H1 (cell line): ENCODE measurements around the gene DHX29. TPM values are rescaled to one million over a fixed set of nuclear protein-coding genes. Genes with fewer than 3 reads are reported as not detected.

Experiments used
- CTCF ChIA-PET: fragments of 300-600 bp; sonication (Branson Sonifier 250); formaldehyde crosslinking; loops from one replicate; lab custom pipeline; 2021; ENCODE audit not compliant: partially characterized antibody; lab: Charles Lee
- POLR2A ChIA-PET: fragments of 300-600 bp; sonication (Branson Sonifier 250); formaldehyde crosslinking; loops from one replicate; lab custom pipeline; 2021; ENCODE audit warnings: inconsistent platforms; ENCODE audit not compliant: partially characterized antibody; lab: Charles Lee
- DNase-seq, 2 experiments: peaks; one replicate each; pipeline versions ENCODE4 v3.0.0 to v3.0.0-alpha.2; 2010 to 2022; ENCODE audit warnings: low spot score in 2 of 2, low read depth in 1 of 2, mixed read lengths in 1 of 2
- FAIRE-seq: peaks from 2 replicates; lab custom pipeline; 2011; peaks lifted over from hg19 to GRCh38; lab: Jason Lieb, UNC
- H2AFZ ChIP-seq: 2 replicates; pipeline ENCODE4 v1.8.1; 2012; ENCODE audit warnings: low read length, inconsistent platforms
- H2AK5ac ChIP-seq: 2 replicates; pipeline ENCODE4 v1.6.1; 2013; ENCODE audit warnings: low read depth, low read length
- H2BK120ac ChIP-seq: replicated peaks from 2 replicates; pipeline ENCODE3; 2013; ENCODE audit warnings: low read depth, low read length, inconsistent platforms
- H2BK12ac ChIP-seq: 2 replicates; pipeline ENCODE4 v1.6.1; 2013; ENCODE audit warnings: low read depth, low read length
- H2BK15ac ChIP-seq: 2 replicates; pipeline ENCODE4 v1.6.1; 2013; ENCODE audit warnings: low read length
- H2BK20ac ChIP-seq: 2 replicates; pipeline ENCODE4 v1.6.1; 2013; ENCODE audit warnings: low read length
- H2BK5ac ChIP-seq: 2 replicates; pipeline ENCODE4 v1.6.1; 2013; ENCODE audit warnings: low read depth, low read length
- H3K14ac ChIP-seq: 2 replicates; pipeline ENCODE4 v1.6.1; 2013; ENCODE audit warnings: inconsistent platforms; ENCODE audit not compliant: insufficient read length
- H3K18ac ChIP-seq: 2 replicates; pipeline ENCODE4 v1.6.1; 2013; ENCODE audit warnings: low read length; ENCODE audit errors: extremely low read depth
- H3K23ac ChIP-seq: 2 replicates; pipeline ENCODE4 v1.6.1; 2013; ENCODE audit warnings: inconsistent platforms; ENCODE audit not compliant: insufficient read length
- H3K23me2 ChIP-seq: 2 replicates; pipeline ENCODE4 v1.6.1; 2013; ENCODE audit warnings: low read depth, low read length
- H3K27ac ChIP-seq: 2 replicates; pipeline ENCODE4 v1.6.1; 2011; ENCODE audit warnings: low read depth, low read length, inconsistent platforms
- H3K27me3 ChIP-seq, 4 experiments: replicated peaks in 1 of 4; 1 replicate in 1 of 4; 2 replicates in 3 of 4; pipeline versions ENCODE4 v1.6.1 to v1.8.1; 2011 to 2013; ENCODE audit warnings: low read length in 3 of 4, mild to moderate bottlenecking in 3 of 4, inconsistent platforms in 2 of 4, mixed read lengths in 2 of 4, moderate library complexity in 1 of 4; ENCODE audit not compliant: control insufficient read depth in 3 of 4, insufficient read depth in 3 of 4; ENCODE audit errors: extremely low read depth in 1 of 4
- H3K36me3 ChIP-seq, 4 experiments: 2 replicates each; pipeline versions ENCODE4 v1.6.1 to v1.8.1; 2011 to 2013; ENCODE audit warnings: mild to moderate bottlenecking in 4 of 4, low read length in 3 of 4, moderate library complexity in 2 of 4, control low read depth in 1 of 4, inconsistent platforms in 1 of 4; ENCODE audit not compliant: insufficient read depth in 4 of 4, control insufficient read depth in 2 of 4
- H3K4ac ChIP-seq: replicated peaks from 2 replicates; pipeline ENCODE3; 2013; ENCODE audit warnings: low read length, low read depth, mixed read lengths, inconsistent platforms; ENCODE audit not compliant: insufficient read length
- H3K4me1 ChIP-seq, 4 experiments: replicated peaks in 1 of 4; 1 replicate in 1 of 4; 2 replicates in 3 of 4; pipeline versions ENCODE4 v1.6.1 to v1.8.1; 2011 to 2013; ENCODE audit warnings: low read length in 3 of 4, inconsistent platforms in 2 of 4, mixed read lengths in 1 of 4; ENCODE audit not compliant: insufficient read depth in 4 of 4, control insufficient read depth in 3 of 4
- H3K4me2 ChIP-seq, 2 experiments: 2 replicates each; pipeline versions ENCODE4 v1.6.1 to v1.8.1; 2011 to 2013; ENCODE audit warnings: low read depth in 2 of 2, low read length in 2 of 2, control low read depth in 1 of 2, inconsistent platforms in 1 of 2, mild to moderate bottlenecking in 1 of 2; ENCODE audit not compliant: insufficient read depth in 1 of 2
- H3K4me3 ChIP-seq, 4 experiments: fragments of 200-600, 300-600 bp in 1 of 4; sonication (generic), shearing (Covaris generic), sonication (Bioruptor Twin) in 1 of 4; 2 replicates each; pipeline versions ENCODE4 v1.5.1 to v1.8.1; 2011 to 2016; ENCODE audit warnings: low read length in 4 of 4, low read depth in 3 of 4, control low read depth in 2 of 4, inconsistent platforms in 2 of 4, mild to moderate bottlenecking in 2 of 4, mixed read lengths in 1 of 4, moderate library complexity in 1 of 4; ENCODE audit not compliant: insufficient read depth in 2 of 4; ENCODE audit errors: extremely low read depth in 1 of 4
- H3K56ac ChIP-seq: replicated peaks from 2 replicates; pipeline ENCODE3; 2013; ENCODE audit warnings: low read depth, mild to moderate bottlenecking, mixed read lengths, low read length, inconsistent platforms; ENCODE audit not compliant: insufficient read length
- H3K79me1 ChIP-seq: 2 replicates; pipeline ENCODE4 v1.6.1; 2013; ENCODE audit warnings: low read depth, low read length, control low read depth
- H3K79me2 ChIP-seq, 2 experiments: 2 replicates each; pipeline versions ENCODE4 v1.6.1 to v1.8.1; 2012 to 2013; ENCODE audit warnings: low read length in 2 of 2, mild to moderate bottlenecking in 2 of 2, inconsistent platforms in 1 of 2; ENCODE audit not compliant: insufficient read depth in 2 of 2, control insufficient read depth in 1 of 2
- H3K9ac ChIP-seq, 4 experiments: replicated peaks in 1 of 4; 1 replicate in 1 of 4; 2 replicates in 3 of 4; pipeline versions ENCODE4 v1.6.1 to v1.8.1; 2011 to 2013; ENCODE audit warnings: low read depth in 3 of 4, low read length in 3 of 4, control low read depth in 2 of 4, mild to moderate bottlenecking in 2 of 4, moderate library complexity in 2 of 4, inconsistent platforms in 1 of 4; ENCODE audit errors: extremely low read depth in 1 of 4
- H3K9me3 ChIP-seq, 2 experiments: 2 replicates each; pipeline versions ENCODE4 v1.6.1 to v1.8.1; 2012 to 2013; ENCODE audit warnings: mild to moderate bottlenecking in 2 of 2, moderate library complexity in 2 of 2, control low read depth in 1 of 2, inconsistent platforms in 1 of 2, low read depth in 1 of 2, low read length in 1 of 2, mixed read lengths in 1 of 2; ENCODE audit not compliant: insufficient read depth in 2 of 2
- H4K20me1 ChIP-seq, 2 experiments: replicated peaks in 1 of 2; 2 replicates each; pipeline versions ENCODE3 to v1.8.1; 2011 to 2013; ENCODE audit warnings: inconsistent platforms in 2 of 2, low read length in 2 of 2, mild to moderate bottlenecking in 1 of 2; ENCODE audit not compliant: insufficient read depth in 2 of 2, control insufficient read depth in 1 of 2
- H4K5ac ChIP-seq: 2 replicates; pipeline ENCODE4 v1.6.1; 2013; ENCODE audit warnings: low read length, low read depth, mixed read lengths, inconsistent platforms; ENCODE audit not compliant: insufficient read length
- H4K8ac ChIP-seq: 2 replicates; pipeline ENCODE4 v1.8.0; 2013; ENCODE audit warnings: mild to moderate bottlenecking, moderate library complexity, low read length, inconsistent platforms; ENCODE audit not compliant: insufficient read depth; ENCODE audit errors: extremely low read depth
- H4K91ac ChIP-seq: replicated peaks from 2 replicates; pipeline ENCODE3; 2013; ENCODE audit warnings: low read length, mixed read lengths, inconsistent platforms; ENCODE audit not compliant: insufficient read length
- CBX5 ChIP-seq: fragments of 300-800, 300-1000 bp; sonication (generic); IDR thresholded peaks from 2 replicates; pipeline ENCODE4 v1.7.1; 2016; ENCODE audit warnings: antibody characterized with exemption, low read length, low read depth
- CEBPB ChIP-seq: IDR thresholded peaks from 2 replicates; pipeline ENCODE4 v1.6.1; 2012; ENCODE audit warnings: low read depth, low read length
- EP300 ChIP-seq, 2 experiments: IDR thresholded peaks; 1 replicate in 1 of 2; 2 replicates in 1 of 2; pipeline ENCODE4 v1.6.1; 2011 to 2012; ENCODE audit warnings: low read depth in 2 of 2, low read length in 2 of 2, mild to moderate bottlenecking in 2 of 2, borderline replicate concordance in 1 of 2, inconsistent platforms in 1 of 2, moderate library complexity in 1 of 2
- JUN ChIP-seq: IDR thresholded peaks from 2 replicates; pipeline ENCODE4 v1.6.1; 2011; ENCODE audit warnings: low read depth, mild to moderate bottlenecking, improper control_type of control experiment, low read length
- KDM5A ChIP-seq: fragments of 200-600 bp; IDR thresholded peaks from 2 replicates; pipeline ENCODE4 v1.7.1; 2012; ENCODE audit warnings: mild to moderate bottlenecking, low read length, inconsistent platforms, mixed read lengths
- PHF8 ChIP-seq: fragments of 200-600 bp; sonication (generic); conservative IDR thresholded peaks from 2 replicates; pipeline ENCODE4 v1.7.1; 2012; ENCODE audit warnings: low read depth, mild to moderate bottlenecking, inconsistent platforms, low read length, moderate library complexity
- POLR2A ChIP-seq, 2 experiments: IDR thresholded peaks; 1 replicate in 1 of 2; 2 replicates in 1 of 2; pipeline ENCODE4 v1.6.1; 2011; ENCODE audit warnings: low read depth in 2 of 2, low read length in 2 of 2, mild to moderate bottlenecking in 2 of 2; ENCODE audit errors: control extremely low read depth in 1 of 2
- RAD21 ChIP-seq, 2 experiments: IDR thresholded peaks in 1 of 2; conservative IDR thresholded peaks in 1 of 2; 2 replicates each; pipeline ENCODE4 v1.6.1; 2011; ENCODE audit warnings: low read depth in 2 of 2, low read length in 2 of 2, improper control_type of control experiment in 1 of 2, inconsistent platforms in 1 of 2, mild to moderate bottlenecking in 1 of 2, moderate library complexity in 1 of 2
- RNF2 ChIP-seq: fragments of 200-900, 300-1000 bp; sonication (generic); IDR thresholded peaks from 2 replicates; pipeline ENCODE4 v1.7.1; 2016; ENCODE audit warnings: borderline replicate concordance, low read depth, mild to moderate bottlenecking, antibody characterized with exemption, low read length; ENCODE audit not compliant: poor library complexity, severe bottlenecking; ENCODE audit errors: missing control alignments
- SIN3A ChIP-seq, 2 experiments: IDR thresholded peaks in 1 of 2; conservative IDR thresholded peaks in 1 of 2; 2 replicates each; pipeline ENCODE4 v1.6.1; 2011 to 2012; ENCODE audit warnings: low read length in 2 of 2, improper control_type of control experiment in 1 of 2, low read depth in 1 of 2, mild to moderate bottlenecking in 1 of 2
- TBP ChIP-seq: IDR thresholded peaks from 2 replicates; pipeline ENCODE4 v1.6.1; 2011; ENCODE audit warnings: low read depth, low read length, improper control_type of control experiment
- YY1 ChIP-seq: IDR thresholded peaks from 2 replicates; pipeline ENCODE4 v1.6.1; 2011; ENCODE audit warnings: low read depth, mild to moderate bottlenecking, low read length
- WGBS, 2 experiments: shearing (Covaris generic) in 1 of 2; methylation state at CpG; one replicate each; pipeline versions ENCODE4 v1.1.6 to v1.1.7; 2013 to 2015; ENCODE audit warnings: low lambda C conversion rate in 2 of 2, mixed read lengths in 2 of 2, inconsistent platforms in 1 of 2, low coverage in 1 of 2, missing lambda C conversion rate in 1 of 2; ENCODE audit not compliant: insufficient replicate concordance in 2 of 2, insufficient coverage in 1 of 2, insufficient read length in 1 of 2; ENCODE audit errors: extremely low coverage in 1 of 2, missing lambda C conversion rate in 1 of 2; 5-methylcytosine and 5-hydroxymethylcytosine counted together
- polyA plus RNA-seq, 7 experiments: library from polyadenylated mRNA; depleted of rRNA in 3 of 7; stranded (reverse) in 5 of 7; unstranded in 2 of 7; fragments of >200 nt in 5 of 7; fragments of 200-250 nt in 2 of 7; gene quantifications; 1 replicate in 5 of 7; 2 replicates in 1 of 7; 4 replicates in 1 of 7; pipeline versions ENCODE4 v1.2.1 to v1.2.3, GENCODE V29; 2011 to 2013; ENCODE audit warnings: missing spikeins in 2 of 7, mixed read lengths in 2 of 7
- total RNA-seq: library from RNA; stranded (reverse); fragmentation: NEBNext Ultra II Directional; extraction: Animal tissue kit (Norgen Biotek cat#: 25700); gene quantifications from 2 replicates; pipeline ENCODE4 v1.2.1, GENCODE V29; 2021
- TF ChIP-seq, protein P1 (sequence below): IDR thresholded peaks from 2 replicates; pipeline ENCODE4 v1.6.1; 2011; ENCODE audit warnings: low read length, improper control_type of control experiment

DHX29 gene
- total and polyA plus RNA-seq, 2 of the 8 experiments (the other 6 are each of a cell fraction or from before 2014, with no cell fraction given): 3.4 to 32.1 TPM

DNA sequence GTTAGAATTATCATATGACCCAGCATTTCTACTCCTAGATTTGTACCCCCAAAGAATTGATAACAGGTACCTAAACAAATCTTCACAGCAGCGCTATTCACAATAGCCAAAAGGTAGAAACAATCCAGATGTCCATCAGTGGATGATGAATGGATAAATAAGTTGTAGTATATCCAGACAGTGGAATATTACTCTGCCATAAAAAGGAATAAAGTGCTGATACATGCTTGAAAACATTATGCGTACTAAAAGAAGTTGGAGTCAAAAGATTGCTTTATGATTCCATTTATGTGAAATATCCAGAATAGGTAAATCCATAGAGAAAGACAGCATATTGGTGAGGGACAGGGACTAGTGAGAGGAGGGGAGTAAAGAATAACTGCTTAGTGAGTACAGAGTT lies 26.3 kb upstream of the DHX29 start:
- Histone ChIP-seq H4K20me1 (peaks cover 2 to 3% of the 10 kb centered on the region in 2 experiments), H3K23ac (no peak overlapping the region), H3K23me2 (no peaks in the 10 kb centered on the region), H2AK5ac (no peak overlapping the region), H3K4ac (no peak overlapping the region), H2AFZ (no peak overlapping the region), H3K14ac (no peak overlapping the region), H2BK20ac (no peak overlapping the region), H3K79me1 (no peaks in the 10 kb centered on the region), H3K36me3 (peaks cover 0 to 28% (median 5%) of the 10 kb centered on the region in 4 experiments; a peak in 5 of 8 replicates), H3K27ac (no peak overlapping the region), H2BK12ac (no peak overlapping the region), H3K27me3 (peaks cover 0 to 2% (median 0%) of the 10 kb centered on the region in 4 experiments; a peak in 1 of 7 replicates), H2BK120ac (no peak overlapping the region), H2BK15ac (no peak overlapping the region), H2BK5ac (no peak overlapping the region), H3K56ac (no peak overlapping the region), H4K91ac (no peak overlapping the region), H3K18ac (no peak overlapping the region), H4K5ac (no peak overlapping the region), H4K8ac (no peak overlapping the region), H3K79me2 (peaks cover 0 to 76% of the 10 kb centered on the region in 2 experiments; a peak in 2 of 4 replicates), H3K9ac (no peak overlapping the region), H3K4me2 (no peak overlapping the region), H3K4me3 (no peak overlapping the region), H3K4me1 (no peaks in the 10 kb centered on the region), H3K9me3 (no peaks in the 10 kb centered on the region)
- ChIA-PET CTCF (no interaction called here), POLR2A (no interaction called here)
- FAIRE-seq: no peak
- 95% methylated on average over 2 of the region's 2 CpGs; no CpG with 5 or more reads in 1 of the 2 experiments for WGBS, 2 experiments
- no peak for DNase-seq
- no peak for TF ChIP-seq JUN
- no peak for TF ChIP-seq KDM5A
- TF ChIP-seq RNF2: no peak
- TF ChIP-seq EP300 (IDR thresholded peaks at IDR 0.05; ENCODE audit: borderline replicate concordance in 1 of 2, low read depth in 2 of 2, low read length in 2 of 2): no peak
- no peak for TF ChIP-seq CEBPB
- no peak for TF ChIP-seq TBP
- no peak for TF ChIP-seq RAD21 (IDR thresholded peaks at IDR 0.05 in 1 of 2, conservative IDR thresholded peaks at IDR 0.05 in 1 of 2; ENCODE audit: low read depth in 2 of 2, low read length in 2 of 2)
- TF ChIP-seq POLR2A (IDR thresholded peaks at IDR 0.05; ENCODE audit: control extremely low read depth in 1 of 2, low read depth in 2 of 2, low read length in 2 of 2): no peak
- no peak for TF ChIP-seq YY1
- TF ChIP-seq, protein P1, sequence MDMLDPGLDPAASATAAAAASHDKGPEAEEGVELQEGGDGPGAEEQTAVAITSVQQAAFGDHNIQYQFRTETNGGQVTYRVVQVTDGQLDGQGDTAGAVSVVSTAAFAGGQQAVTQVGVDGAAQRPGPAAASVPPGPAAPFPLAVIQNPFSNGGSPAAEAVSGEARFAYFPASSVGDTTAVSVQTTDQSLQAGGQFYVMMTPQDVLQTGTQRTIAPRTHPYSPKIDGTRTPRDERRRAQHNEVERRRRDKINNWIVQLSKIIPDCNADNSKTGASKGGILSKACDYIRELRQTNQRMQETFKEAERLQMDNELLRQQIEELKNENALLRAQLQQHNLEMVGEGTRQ: no peak
- TF ChIP-seq SIN3A (conservative IDR thresholded peaks at IDR 0.05 in 1 of 2, IDR thresholded peaks at IDR 0.05 in 1 of 2; ENCODE audit: low read depth in 1 of 2, low read length in 2 of 2): no peak
- TF ChIP-seq CBX5: no peak
- TF ChIP-seq PHF8: no peak
